GM23248 (cell line): ENCODE results near the gene RPH3AL. TPM values are rescaled to one million over a fixed set of nuclear protein-coding genes. Genes with fewer than 3 reads are reported as not detected.

Experiments
- DNase-seq: peaks from one replicate; pipeline ENCODE4 v3.0.0-alpha.2; 2015
- H2AFZ ChIP-seq: fragments of 200-600 bp; sonication (generic); 2 replicates; pipeline ENCODE4 v1.6.1; 2016; ENCODE audit warnings: antibody characterized with exemption
- H3F3A ChIP-seq: fragments of 200-600 bp; sonication (generic); 2 replicates; pipeline ENCODE4 v1.6.1; 2016; ENCODE audit warnings: mild to moderate bottlenecking, antibody characterized with exemption, mixed run types; ENCODE audit not compliant: insufficient read depth
- H3K27ac ChIP-seq: fragments of 200-600 bp; sonication (generic); 2 replicates; pipeline ENCODE4 v1.5.1; 2016; ENCODE audit warnings: mild to moderate bottlenecking
- H3K27me3 ChIP-seq: fragments of 200-600 bp; sonication (generic); replicated peaks from 2 replicates; pipeline ENCODE4 v1.6.1; 2016; ENCODE audit warnings: mild to moderate bottlenecking; ENCODE audit not compliant: insufficient read depth
- H3K36me3 ChIP-seq: fragments of 200-600 bp; sonication (generic); 2 replicates; pipeline ENCODE4 v1.6.1; 2016; ENCODE audit warnings: low read depth, mild to moderate bottlenecking
- H3K4me1 ChIP-seq: fragments of 200-600 bp; sonication (generic); 2 replicates; pipeline ENCODE4 v1.6.1; 2016; ENCODE audit warnings: mild to moderate bottlenecking; ENCODE audit not compliant: insufficient read depth
- H3K4me2 ChIP-seq: fragments of 200-600 bp; sonication (generic); one replicate; pipeline ENCODE4 v1.6.1; 2016; ENCODE audit warnings: mild to moderate bottlenecking; ENCODE audit not compliant: unreplicated experiment
- H3K4me3 ChIP-seq: fragments of 200-600 bp; sonication (generic); 2 replicates; pipeline ENCODE4 v1.5.1; 2016; ENCODE audit warnings: mild to moderate bottlenecking
- H3K79me2 ChIP-seq: fragments of 200-600 bp; sonication (generic); 2 replicates; pipeline ENCODE4 v1.6.1; 2016; ENCODE audit warnings: mild to moderate bottlenecking; ENCODE audit not compliant: insufficient read depth
- H3K9ac ChIP-seq: fragments of 200-600 bp; sonication (generic); 2 replicates; pipeline ENCODE4 v1.6.1; 2016; ENCODE audit warnings: mild to moderate bottlenecking
- H3K9me2 ChIP-seq: fragments of 200-600 bp; sonication (generic); 2 replicates; pipeline ENCODE4 v1.6.1; 2016; ENCODE audit warnings: mixed run types, mild to moderate bottlenecking, moderate library complexity; ENCODE audit not compliant: insufficient read depth
- H3K9me3 ChIP-seq: fragments of 200-600 bp; sonication (generic); one replicate; pipeline ENCODE4 v1.6.1; 2017; ENCODE audit warnings: low read depth
- H4K20me1 ChIP-seq: fragments of 200-600 bp; sonication (generic); 2 replicates; pipeline ENCODE4 v1.6.0; 2016; ENCODE audit not compliant: insufficient read depth
- EZH2 ChIP-seq: fragments of 200-600 bp; sonication (generic); IDR thresholded peaks from 2 replicates; pipeline ENCODE4 v1.6.1; 2018; ENCODE audit warnings: antibody characterized with exemption, mild to moderate bottlenecking; ENCODE audit not compliant: insufficient read depth, poor library complexity, severe bottlenecking
- EZH2phosphoT487 ChIP-seq: fragments of 200-600 bp; sonication (generic); IDR thresholded peaks from 2 replicates; pipeline ENCODE4 v1.6.1; 2018; ENCODE audit warnings: antibody characterized with exemption, moderate library complexity, mild to moderate bottlenecking, low read depth; ENCODE audit not compliant: insufficient read depth
- WGBS, 2 experiments: methylation state at CpG; one replicate each; pipeline ENCODE4 v1.1.6; 2015 to 2017; ENCODE audit warnings: low lambda C conversion rate in 2 of 2, low coverage in 1 of 2; ENCODE audit errors: missing lambda C conversion rate in 2 of 2; 5-methylcytosine and 5-hydroxymethylcytosine counted together
- in situ Hi-C: fragments of 300-500 bp; cut with MboI; formaldehyde crosslinking; loops from 2 replicates; pipeline ENCODE4 v1.15.0; 2020
- polyA plus RNA-seq: library from polyadenylated mRNA; unstranded; fragments of >200 nt; fragmentation: Nextera tagmentation; extraction: Ambion mirVana; gene quantifications from 2 replicates; pipeline ENCODE4 v1.2.1, GENCODE V29; 2016
- total RNA-seq: library from RNA; depleted of rRNA; stranded (reverse); fragments of >200 nt; shearing (Covaris generic); gene quantifications from 2 replicates; pipeline ENCODE4 v1.2.3, GENCODE V29; 2014

The RPH3AL gene
- total and polyA plus RNA-seq, 2 experiments from 2014 or later: 2.7 to 5.2 TPM

DNA sequence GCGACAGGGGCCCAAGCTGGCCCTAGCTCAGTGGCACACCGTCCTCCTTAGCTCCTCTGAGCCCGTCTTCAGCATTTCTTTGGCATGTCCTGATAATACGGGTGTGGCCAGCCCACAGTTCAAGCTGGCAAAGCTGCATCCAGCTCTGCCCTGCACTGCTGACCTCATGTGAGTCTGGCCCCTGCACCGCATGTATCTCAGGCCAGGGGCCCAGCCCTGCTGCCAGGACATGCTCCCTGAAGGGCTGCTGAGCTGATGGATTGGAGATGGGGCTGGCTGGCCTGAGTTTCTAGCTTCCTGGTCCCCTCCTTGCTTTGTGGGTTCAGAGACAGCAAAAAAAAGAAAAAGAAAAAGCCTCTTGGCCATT is 173.6 kb downstream of the RPH3AL start:
- no peak overlapping the region for H3K4me2 ChIP-seq
- no peaks in the 10 kb centered on the region for H3K36me3 ChIP-seq
- TF ChIP-seq EZH2phosphoT487: no peak
- no peak for TF ChIP-seq EZH2
- H3K9ac ChIP-seq: no peak overlapping the region
- H3K4me3 ChIP-seq: no peak overlapping the region
- H3K79me2 ChIP-seq: no peaks in the 10 kb centered on the region
- H3K27ac ChIP-seq: no peak overlapping the region
- DNase-seq: peak; percentile 26
- in situ Hi-C loops: no loop called here
- 5% methylated on average over 5 of the region's 5 CpGs for WGBS, 2 experiments
- H3K9me2 ChIP-seq: no peaks in the 10 kb centered on the region
- H3K27me3 ChIP-seq: peaks cover 60% of the 10 kb centered on the region
- no peaks in the 10 kb centered on the region for H4K20me1 ChIP-seq
- no peak overlapping the region for H2AFZ ChIP-seq
- no peaks in the 10 kb centered on the region for H3K4me1 ChIP-seq
- no peaks in the 10 kb centered on the region for H3K9me3 ChIP-seq
- H3F3A ChIP-seq: no peaks in the 10 kb centered on the region

DNA sequence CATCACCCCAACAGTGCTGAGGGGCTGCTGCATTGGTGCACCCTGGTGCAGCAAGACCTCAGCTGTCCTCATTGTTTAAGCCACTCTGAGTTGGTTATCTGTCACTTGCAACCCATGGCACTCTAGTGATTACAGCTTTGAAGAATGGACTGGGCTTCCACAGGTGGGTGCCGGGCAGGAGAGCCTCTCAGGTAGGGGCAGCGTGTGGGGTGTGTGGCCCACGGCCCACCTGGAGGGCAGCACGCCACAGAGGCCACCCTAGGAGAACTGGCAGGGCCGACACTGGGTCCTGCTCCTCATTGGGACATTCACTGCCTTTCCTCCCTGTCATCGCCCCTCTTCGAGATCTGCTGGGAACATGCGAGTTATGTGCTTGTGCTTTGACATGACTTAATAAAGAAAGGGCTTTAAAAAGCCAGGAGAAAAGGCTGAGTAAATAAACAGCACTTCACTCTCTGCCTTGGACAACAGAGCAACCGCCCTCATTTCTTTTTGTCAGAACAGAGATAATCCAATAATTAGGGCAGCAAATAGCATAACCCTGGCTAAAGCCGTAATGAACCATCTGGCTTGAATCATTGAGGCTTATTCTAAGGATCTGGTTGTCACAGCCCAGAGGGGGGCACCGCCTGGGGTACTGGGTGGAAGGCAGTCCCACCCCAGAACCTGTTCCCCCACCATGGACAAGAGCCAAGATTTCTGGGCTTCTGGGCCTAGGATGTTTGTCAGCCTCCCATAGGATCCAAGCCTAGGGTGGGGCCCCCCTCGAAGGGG is 174.1 kb downstream of the RPH3AL start:
- TF ChIP-seq EZH2: no peak
- no peak for TF ChIP-seq EZH2phosphoT487
- Histone ChIP-seq H3K27ac (no peak overlapping the region), H3K4me2 (no peak overlapping the region), H3K9me3 (no peaks in the 10 kb centered on the region), H3K9ac (no peak overlapping the region), H3K4me1 (no peaks in the 10 kb centered on the region), H4K20me1 (no peaks in the 10 kb centered on the region), H3F3A (no peaks in the 10 kb centered on the region), H3K36me3 (no peaks in the 10 kb centered on the region), H3K27me3 (peaks cover 55% of the 10 kb centered on the region), H2AFZ (no peak overlapping the region), H3K9me2 (no peaks in the 10 kb centered on the region), H3K79me2 (no peaks in the 10 kb centered on the region), H3K4me3 (no peak overlapping the region)
- WGBS, 2 experiments: 13 to 24% methylated on average over 10 to 12 of the region's 12 CpGs
- in situ Hi-C loops: no loop called here
- DNase-seq: no peak

DNA sequence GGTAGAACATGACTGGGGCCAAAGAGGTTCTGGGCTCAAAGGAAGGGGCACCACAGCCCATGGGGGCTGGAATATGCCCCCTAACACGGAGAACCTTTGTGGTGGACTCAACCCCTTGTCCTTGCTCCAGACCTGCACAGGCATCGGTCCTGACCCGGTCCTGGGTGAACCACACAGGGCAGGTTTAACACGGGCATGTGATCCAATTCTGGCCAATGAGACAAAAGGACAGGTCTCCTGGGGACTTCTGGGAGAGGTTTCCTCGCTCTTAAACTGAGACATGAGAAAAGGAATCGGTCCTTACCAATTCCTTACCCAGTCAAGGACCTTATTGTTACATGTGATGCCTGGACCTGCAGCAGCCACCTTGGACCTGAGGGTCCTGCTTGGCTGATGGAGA is 174.8 kb downstream of the RPH3AL start:
- Histone ChIP-seq H4K20me1 (no peaks in the 10 kb centered on the region), H3K9me3 (no peaks in the 10 kb centered on the region), H3K79me2 (no peaks in the 10 kb centered on the region), H3K36me3 (no peaks in the 10 kb centered on the region), H3K27ac (no peak overlapping the region), H2AFZ (no peak overlapping the region), H3F3A (no peaks in the 10 kb centered on the region), H3K4me1 (no peaks in the 10 kb centered on the region), H3K27me3 (peaks cover 48% of the 10 kb centered on the region), H3K4me2 (no peak overlapping the region), H3K9me2 (no peaks in the 10 kb centered on the region), H3K4me3 (no peak overlapping the region), H3K9ac (no peak overlapping the region)
- WGBS, 2 experiments: 42 to 54% methylated on average over 6 of the region's 6 CpGs
- TF ChIP-seq EZH2phosphoT487 (no peak), EZH2 (no peak)
- in situ Hi-C loops: no loop called here
- no peak for DNase-seq

DNA sequence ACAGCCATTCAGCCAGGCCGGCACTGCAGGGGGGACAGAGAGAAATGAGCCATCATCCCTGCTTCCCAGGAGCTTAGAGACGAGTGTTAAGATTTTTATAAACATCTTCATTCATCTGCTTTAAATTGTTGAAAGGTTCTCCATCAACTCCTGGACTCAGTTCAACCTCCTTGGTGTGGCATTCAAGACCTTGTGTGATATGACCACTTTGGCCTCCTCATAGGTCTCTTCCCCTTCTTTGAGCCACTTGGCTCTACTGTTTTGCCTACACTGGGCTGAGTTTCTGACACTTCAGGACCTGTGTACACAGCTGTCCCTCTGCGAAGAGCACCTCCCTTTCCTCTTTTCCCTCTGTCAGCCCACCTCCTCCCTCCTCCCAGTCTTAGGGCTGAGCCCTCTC is 175.5 kb downstream of the RPH3AL start:
- Histone ChIP-seq H3K27me3 (peaks cover 42% of the 10 kb centered on the region), H3K9ac (no peak overlapping the region), H3K27ac (no peak overlapping the region), H2AFZ (no peak overlapping the region), H3K4me3 (no peak overlapping the region), H3K9me3 (no peaks in the 10 kb centered on the region), H3K79me2 (no peaks in the 10 kb centered on the region), H3K36me3 (no peaks in the 10 kb centered on the region), H3K4me2 (no peak overlapping the region), H3K4me1 (no peaks in the 10 kb centered on the region), H4K20me1 (no peaks in the 10 kb centered on the region), H3F3A (no peaks in the 10 kb centered on the region), H3K9me2 (no peaks in the 10 kb centered on the region)
- TF ChIP-seq EZH2: no peak
- TF ChIP-seq EZH2phosphoT487: no peak
- 55 to 61% methylated on average over 3 of the region's 3 CpGs for WGBS, 2 experiments
- in situ Hi-C loops: no loop called here
- no peak for DNase-seq
